Measurements from ENCODE around the gene MFSD11.

DNA sequence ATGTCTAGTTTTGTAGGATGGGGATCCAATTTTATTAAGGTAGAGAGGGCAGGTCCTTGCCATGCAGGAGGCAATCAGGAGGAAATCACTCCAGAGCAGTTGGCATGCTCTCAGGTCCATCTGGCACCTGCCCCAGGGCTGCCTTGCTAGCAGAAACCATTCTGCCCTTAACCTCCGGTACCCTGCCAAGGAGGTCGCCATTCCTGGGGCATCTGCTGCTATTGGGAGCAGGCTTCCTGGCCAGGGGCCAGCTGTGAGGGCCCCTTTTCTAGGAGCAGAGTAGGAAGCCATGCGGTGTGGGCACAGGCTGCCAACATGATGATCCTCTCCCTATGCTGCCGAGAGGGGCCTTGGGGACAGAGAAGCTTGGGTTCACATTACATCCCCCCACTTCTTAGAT is 82.6 kb downstream of the MFSD11 start:
- TF ChIP-seq, protein P1, sequence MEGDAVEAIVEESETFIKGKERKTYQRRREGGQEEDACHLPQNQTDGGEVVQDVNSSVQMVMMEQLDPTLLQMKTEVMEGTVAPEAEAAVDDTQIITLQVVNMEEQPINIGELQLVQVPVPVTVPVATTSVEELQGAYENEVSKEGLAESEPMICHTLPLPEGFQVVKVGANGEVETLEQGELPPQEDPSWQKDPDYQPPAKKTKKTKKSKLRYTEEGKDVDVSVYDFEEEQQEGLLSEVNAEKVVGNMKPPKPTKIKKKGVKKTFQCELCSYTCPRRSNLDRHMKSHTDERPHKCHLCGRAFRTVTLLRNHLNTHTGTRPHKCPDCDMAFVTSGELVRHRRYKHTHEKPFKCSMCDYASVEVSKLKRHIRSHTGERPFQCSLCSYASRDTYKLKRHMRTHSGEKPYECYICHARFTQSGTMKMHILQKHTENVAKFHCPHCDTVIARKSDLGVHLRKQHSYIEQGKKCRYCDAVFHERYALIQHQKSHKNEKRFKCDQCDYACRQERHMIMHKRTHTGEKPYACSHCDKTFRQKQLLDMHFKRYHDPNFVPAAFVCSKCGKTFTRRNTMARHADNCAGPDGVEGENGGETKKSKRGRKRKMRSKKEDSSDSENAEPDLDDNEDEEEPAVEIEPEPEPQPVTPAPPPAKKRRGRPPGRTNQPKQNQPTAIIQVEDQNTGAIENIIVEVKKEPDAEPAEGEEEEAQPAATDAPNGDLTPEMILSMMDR (IDR thresholded peaks at IDR 0.05) = no peak
- TF ChIP-seq POLR2A (IDR thresholded peaks at IDR 0.05) = no peak

Measured in thyroid gland (tissue), 4 donors.